HG03066 (cell line): ENCODE results near the gene NCBP1.

ENCODE experiments used
- ATAC-seq: cut with Tn5 transposase; IDR thresholded peaks from one replicate; pipeline ENCODE4 v1.9.1; 2021; ENCODE audit warnings: low read depth; ENCODE audit not compliant: unreplicated experiment

Gene NCBP1

DNA sequence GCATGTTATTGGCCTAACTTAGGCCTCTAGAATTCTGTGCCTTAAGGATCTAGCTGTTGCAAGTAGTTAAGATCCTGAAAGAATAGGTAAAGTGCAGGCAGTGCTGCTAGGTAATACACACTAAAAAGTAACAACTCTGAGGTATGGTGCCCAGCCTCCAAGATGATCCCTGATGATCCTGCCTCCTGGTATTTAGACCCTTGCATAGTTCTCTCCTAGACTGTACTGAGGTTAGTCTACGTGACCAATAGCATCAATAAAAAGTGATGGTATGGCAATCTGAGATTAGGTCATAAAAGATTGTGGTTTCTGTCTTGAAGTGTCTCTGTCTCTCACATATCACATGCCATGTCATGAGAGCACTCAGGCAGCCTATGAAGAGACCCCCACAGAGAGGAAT, 9.7 kb upstream of the NCBP1 start:
- ATAC-seq = no peak

- ATAC-seq = no peak
These were observed 8.0 kb upstream of the NCBP1 start for GRCh38 chr9:97625620-97626019.

DNA sequence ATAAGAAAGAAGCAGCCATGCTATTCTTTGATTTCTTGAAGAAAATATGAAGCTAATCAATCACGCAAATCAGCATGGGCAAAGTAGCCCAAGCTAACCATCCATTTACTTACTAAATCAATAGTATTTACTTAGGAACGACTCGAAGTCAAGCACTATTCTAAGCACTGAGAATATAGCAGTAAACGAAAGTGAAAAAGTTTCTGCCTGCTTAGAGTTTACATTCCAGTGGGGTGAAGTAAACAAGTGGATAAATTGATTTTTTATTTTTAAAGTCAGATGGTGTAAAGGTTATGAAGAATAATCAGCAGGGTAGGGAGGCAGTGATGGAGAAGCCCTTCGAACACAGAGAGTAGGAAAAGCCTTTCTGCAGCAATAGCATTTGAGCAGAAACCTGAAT, 6.0 kb upstream of the NCBP1 start:
- ATAC-seq = no peak

DNA sequence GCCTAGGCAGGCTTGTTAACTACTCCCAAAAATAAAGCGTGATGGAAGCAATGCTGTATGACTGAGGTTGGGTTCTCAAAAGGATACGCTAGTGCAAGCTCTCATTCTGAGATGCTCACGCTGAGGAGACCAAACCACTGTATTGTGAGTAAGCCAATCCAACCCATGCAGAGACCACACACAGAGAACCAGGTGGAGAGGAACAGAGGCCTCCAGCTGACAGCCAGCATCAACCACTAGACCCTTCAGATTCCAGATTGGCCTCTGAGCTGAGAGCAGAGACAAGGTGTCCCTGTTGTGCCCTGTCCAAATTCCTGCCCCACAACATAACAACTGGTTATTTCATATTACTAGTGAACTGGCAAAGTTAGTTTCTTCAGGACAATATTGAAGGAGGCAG, 5.0 kb upstream of the NCBP1 start:
- no peak for ATAC-seq

- ATAC-seq = no peak
These were observed 4.5 kb upstream of the NCBP1 start for GRCh38 chr9:97629156-97629555.

DNA sequence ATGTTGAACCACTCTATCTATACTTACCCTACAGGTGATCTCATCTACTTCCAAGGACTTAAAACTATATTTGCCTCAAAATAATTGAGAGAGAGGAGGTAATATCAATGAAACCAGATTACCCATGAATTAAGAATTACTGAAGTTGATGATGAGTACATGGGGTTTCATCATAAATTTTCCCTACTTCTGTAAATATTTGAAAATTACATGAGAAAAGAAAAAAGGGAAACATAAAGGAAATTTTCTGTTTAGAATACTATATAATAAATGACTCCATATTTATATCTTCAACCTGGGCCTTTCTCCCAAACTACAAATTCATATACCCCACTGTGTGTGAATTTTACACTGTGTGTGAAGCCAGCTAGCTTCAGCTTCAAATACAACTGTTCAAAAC, 3.0 kb upstream of the NCBP1 start:
- no peak for ATAC-seq

GRCh38 chr9:97632248-97632984, 1.2 kb upstream of the NCBP1 start:
- peak; percentile 1 for ATAC-seq

- ATAC-seq = no peak
These were observed 354 bp downstream of the NCBP1 start for GRCh38 chr9:97633859-97634490.

DNA sequence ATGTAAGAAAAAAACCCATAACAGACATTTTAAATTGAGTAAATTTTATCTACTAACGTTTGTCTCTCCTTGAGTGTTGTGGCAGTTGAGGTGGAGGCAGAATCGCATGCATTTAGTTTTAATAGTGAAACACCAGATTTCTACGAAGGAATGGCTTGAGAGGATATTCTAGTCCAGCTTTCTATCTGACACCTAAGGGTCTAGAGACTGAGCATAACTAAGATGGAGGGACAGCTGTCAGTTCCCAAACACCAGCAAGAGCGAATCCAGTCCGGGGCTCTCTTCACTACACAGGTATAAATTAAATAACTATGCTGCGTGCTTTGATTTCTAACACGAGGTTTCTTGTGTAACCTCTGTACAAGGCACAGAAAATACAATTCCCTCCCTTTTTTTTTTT, 1.4 kb downstream of the NCBP1 start:
- no peak for ATAC-seq

DNA sequence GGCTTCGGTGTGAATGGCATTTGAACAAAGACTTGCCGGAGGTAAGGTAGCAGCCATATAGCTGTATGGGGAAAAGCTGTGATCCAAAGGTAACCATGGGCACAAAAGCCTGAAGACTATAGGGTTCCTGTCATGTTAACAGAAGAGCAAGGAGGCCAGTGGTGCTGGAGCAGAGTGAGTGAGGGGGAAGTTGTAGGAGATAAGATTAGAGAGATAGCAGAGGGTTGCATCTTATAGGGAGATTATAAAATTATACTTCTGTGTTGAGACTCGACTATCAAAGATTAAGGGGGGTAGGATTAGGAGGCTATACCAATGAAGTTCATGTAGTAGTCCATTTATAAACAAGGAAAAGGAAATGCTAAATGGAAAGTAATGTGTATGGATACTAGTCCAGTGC, 3.3 kb downstream of the NCBP1 start:
- no peak for ATAC-seq

- ATAC-seq = no peak
These were observed 5.0 kb downstream of the NCBP1 start for GRCh38 chr9:97638666-97639065.

GRCh38 chr9:97640325-97640724, 6.7 kb downstream of the NCBP1 start:
- ATAC-seq = no peak

DNA sequence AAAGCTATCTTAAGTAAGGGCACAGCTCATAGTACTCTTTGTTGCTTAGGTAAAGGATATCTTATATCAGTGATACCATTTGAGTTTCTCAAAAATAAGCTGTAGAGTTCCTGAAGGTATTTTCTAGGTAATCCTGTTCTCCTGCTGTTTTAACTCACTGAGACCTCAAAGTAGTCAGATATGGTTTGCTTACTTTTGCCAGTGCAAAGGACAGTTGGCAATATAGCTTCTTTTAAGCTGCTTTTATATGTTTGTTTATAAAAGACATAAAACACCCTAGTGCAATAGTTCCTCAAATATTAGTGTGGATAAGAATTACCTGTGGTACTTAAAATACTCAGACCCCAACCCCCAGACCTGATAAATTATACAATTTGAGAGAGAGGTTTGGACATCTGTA, 12.1 kb downstream of the NCBP1 start:
- no peak for ATAC-seq

GRCh38 chr9:97647996-97648395, 14.4 kb downstream of the NCBP1 start:
- ATAC-seq = no peak

DNA sequence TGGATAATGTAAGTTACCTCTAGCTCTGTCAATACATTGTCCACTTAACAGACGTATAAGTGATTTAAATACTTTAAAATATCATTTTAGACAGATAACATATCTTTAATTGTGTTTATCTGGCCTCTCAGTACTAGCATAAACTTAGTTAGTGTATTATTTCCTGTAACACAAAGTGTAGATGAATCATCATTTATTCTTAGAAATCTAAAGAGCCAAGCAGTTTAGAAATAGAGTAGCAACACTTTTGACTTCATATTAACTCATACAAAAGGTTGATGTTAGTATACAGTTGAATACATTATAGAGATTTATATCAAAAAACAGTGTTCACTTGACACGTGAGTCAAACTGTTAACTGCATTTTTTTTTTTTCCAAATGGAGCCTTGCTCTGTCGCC, 18.0 kb downstream of the NCBP1 start:
- ATAC-seq = no peak

- no peak for ATAC-seq
These were observed 25.1 kb downstream of the NCBP1 start for GRCh38 chr9:97658707-97659106.

DNA sequence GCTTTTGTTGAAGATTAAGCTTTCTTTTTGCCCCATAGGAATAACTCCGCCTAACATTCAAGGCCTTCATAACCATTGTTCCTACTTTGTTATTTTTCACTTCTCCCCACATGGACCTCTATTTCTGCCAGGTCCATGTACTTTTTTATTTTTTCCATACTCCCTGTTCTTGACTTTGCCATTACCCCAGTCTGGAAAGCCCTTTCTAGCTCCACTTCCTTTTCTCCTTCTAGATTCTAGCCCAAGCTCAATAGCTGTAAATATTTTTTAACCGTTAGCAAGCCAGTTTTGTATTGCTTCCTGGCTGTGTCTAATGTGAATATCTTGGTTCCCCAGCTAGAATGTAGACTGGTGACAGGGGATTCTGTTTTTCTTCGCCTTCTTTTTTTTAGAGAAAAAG, 26.1 kb downstream of the NCBP1 start:
- no peak for ATAC-seq

DNA sequence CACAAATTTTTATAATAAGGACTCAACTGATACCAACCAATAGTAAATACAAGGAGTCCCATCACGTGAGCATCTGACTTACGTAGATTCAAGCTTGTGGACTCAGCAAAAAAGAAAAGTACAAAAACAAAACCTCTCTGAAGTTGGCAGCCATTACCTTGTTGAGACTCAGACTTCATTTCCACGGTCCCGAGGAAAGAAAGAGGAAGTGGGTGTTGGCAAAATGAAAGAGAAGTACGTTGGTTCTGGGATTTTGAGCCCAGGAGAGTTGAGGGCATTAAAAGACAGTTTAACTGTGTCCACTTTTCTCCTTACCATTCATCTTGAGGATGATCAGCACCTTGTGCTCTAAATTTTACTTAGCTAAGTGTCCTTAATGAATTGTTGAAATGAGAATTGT, 26.7 kb downstream of the NCBP1 start:
- no peak for ATAC-seq

DNA sequence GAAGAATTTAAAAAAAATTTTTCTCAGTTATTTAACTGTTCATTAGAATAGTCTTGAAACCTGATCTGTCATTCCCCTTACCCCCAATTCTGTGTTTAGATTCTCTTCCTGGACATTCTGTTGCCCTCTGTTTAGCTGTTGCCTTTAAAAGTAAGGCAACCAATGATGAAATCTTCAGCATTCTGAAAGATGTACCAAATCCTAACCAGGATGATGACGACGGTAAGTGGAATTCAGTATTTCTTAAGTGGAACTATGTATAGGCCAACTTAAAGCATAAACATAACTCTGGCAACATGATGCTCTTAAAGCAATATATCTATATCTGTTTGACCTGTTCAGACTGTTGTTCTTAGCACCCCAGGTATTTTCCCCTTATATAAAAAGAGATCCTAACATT, 27.2 kb downstream of the NCBP1 start:
- ATAC-seq = no peak

DNA sequence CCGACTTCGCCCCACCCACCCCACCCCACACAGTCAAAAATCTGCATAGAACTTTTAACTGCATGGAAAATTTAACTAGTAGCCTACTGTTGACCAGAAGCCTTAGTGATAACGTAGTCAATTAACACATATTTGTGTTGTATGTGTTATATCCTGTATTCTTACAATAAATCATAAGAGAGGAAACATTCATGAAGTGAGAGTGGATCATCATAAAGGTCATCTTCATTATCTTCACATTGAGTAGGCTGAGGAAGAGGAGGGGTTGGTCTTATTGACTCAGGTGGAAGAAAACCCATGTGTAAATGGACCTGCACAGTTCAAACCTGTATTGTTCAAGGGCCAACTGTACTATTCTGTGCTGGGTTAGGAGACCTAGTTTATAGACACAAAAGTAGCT, 32.1 kb downstream of the NCBP1 start:
- no peak for ATAC-seq

- ATAC-seq = no peak
These were observed 33.5 kb downstream of the NCBP1 start for GRCh38 chr9:97666907-97667686.

- ATAC-seq = no peak
These were observed 34.9 kb downstream of the NCBP1 start for GRCh38 chr9:97668485-97668884.
